ENCODE results near the gene SLC35A3.
"Not testable (repeated sequence)": the region's sequence is repeated elsewhere in the genome, so short reads cannot be mapped to it uniquely, and the experiment has no call there.

The SLC35A3 gene

GRCh38 chr1:99963041-99963795 lies 6.6 kb upstream of the SLC35A3 start:
- no peaks in the 10 kb centered on the region for H3K36me3 ChIP-seq (ENCODE audit: insufficient read depth, insufficient read length, low read length)
- H3K4me1 ChIP-seq (ENCODE audit: insufficient read depth, insufficient read length), result no peaks in the 10 kb centered on the region
- TF ChIP-seq ZNF274 (IDR thresholded peaks at IDR 0.05; ENCODE audit: low read depth, low read length), result no peak
- no peak for TF ChIP-seq YY1 (IDR thresholded peaks at IDR 0.05; ENCODE audit: insufficient read depth, insufficient read length)
- TF ChIP-seq SUZ12 (IDR thresholded peaks at IDR 0.05; ENCODE audit: extremely low read depth, insufficient read depth, insufficient read length), result no peak
- H3K27me3 ChIP-seq (ENCODE audit: insufficient read depth, insufficient read length), result no peaks in the 10 kb centered on the region
- no peak overlapping the region for H3K9ac ChIP-seq (ENCODE audit: insufficient read length, low read depth)
- H3K4me3 ChIP-seq (ENCODE audit: insufficient read length, low read depth), result no peak overlapping the region
- no peaks in the 10 kb centered on the region for H3K9me3 ChIP-seq (ENCODE audit: insufficient read depth, low read length)
- DNase-seq (ENCODE audit: low read depth, low spot score), result no peak

DNA sequence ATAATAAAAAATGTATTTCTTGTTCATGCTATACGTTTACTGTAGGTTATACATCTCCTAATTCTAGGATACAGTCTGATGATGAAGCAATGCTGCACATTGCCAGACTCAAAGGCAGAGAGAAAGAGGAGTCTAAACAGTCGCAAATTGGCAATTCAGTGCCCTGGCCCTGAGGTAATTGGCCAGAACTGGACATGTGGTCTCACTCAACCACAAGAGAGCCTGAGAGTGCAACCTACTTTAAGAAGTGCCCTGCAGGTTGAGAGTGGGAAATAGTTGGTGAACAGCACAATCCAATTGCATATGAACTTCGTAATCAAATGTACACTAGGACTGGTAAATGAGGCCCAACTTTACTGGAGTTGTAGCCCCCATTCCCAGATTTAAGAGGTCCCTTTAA lies 5.0 kb upstream of the SLC35A3 start:
- Histone ChIP-seq H3K27me3 (ENCODE audit: insufficient read depth, insufficient read length) (no peaks in the 10 kb centered on the region), H3K36me3 (ENCODE audit: insufficient read depth, insufficient read length, low read length) (no peaks in the 10 kb centered on the region), H3K9ac (ENCODE audit: insufficient read length, low read depth) (no peak overlapping the region), H3K4me3 (ENCODE audit: insufficient read length, low read depth) (no peak overlapping the region), H3K4me1 (ENCODE audit: insufficient read depth, insufficient read length) (no peaks in the 10 kb centered on the region), H3K9me3 (ENCODE audit: insufficient read depth, low read length) (no peaks in the 10 kb centered on the region)
- no peak for DNase-seq (ENCODE audit: low read depth, low spot score)
- no peak for TF ChIP-seq SUZ12 (IDR thresholded peaks at IDR 0.05; ENCODE audit: extremely low read depth, insufficient read depth, insufficient read length)
- TF ChIP-seq ZNF274 (IDR thresholded peaks at IDR 0.05; ENCODE audit: low read depth, low read length), result no peak
- no peak for TF ChIP-seq YY1 (IDR thresholded peaks at IDR 0.05; ENCODE audit: insufficient read depth, insufficient read length)

- TF ChIP-seq YY1 (IDR thresholded peaks at IDR 0.05; ENCODE audit: insufficient read depth, insufficient read length) (no peak), SUZ12 (IDR thresholded peaks at IDR 0.05; ENCODE audit: extremely low read depth, insufficient read depth, insufficient read length) (no peak)
Measured at GRCh38 chr1:99965646-99966375, 4.0 kb upstream of the SLC35A3 start.

GRCh38 chr1:99968214-99968613 lies 1.6 kb upstream of the SLC35A3 start:
- DNase-seq (ENCODE audit: low read depth, low spot score), result no peak
- TF ChIP-seq ZNF274 (IDR thresholded peaks at IDR 0.05; ENCODE audit: low read depth, low read length) (no peak), SUZ12 (IDR thresholded peaks at IDR 0.05; ENCODE audit: extremely low read depth, insufficient read depth, insufficient read length) (no peak)
- H3K4me1 ChIP-seq (ENCODE audit: insufficient read depth, insufficient read length), result no peaks in the 10 kb centered on the region
- no peaks in the 10 kb centered on the region for H3K27me3 ChIP-seq (ENCODE audit: insufficient read depth, insufficient read length)
- H3K4me3 ChIP-seq (ENCODE audit: insufficient read length, low read depth), result no peak overlapping the region
- no peak overlapping the region for H3K9ac ChIP-seq (ENCODE audit: insufficient read length, low read depth)
- no peaks in the 10 kb centered on the region for H3K9me3 ChIP-seq (ENCODE audit: insufficient read depth, low read length)
- peaks cover 2% of the 10 kb centered on the region for H3K36me3 ChIP-seq (ENCODE audit: insufficient read depth, insufficient read length, low read length)

More at GRCh38 chr1:99965646-99966375, 4.0 kb upstream of the SLC35A3 start:
- Histone ChIP-seq H3K9ac (ENCODE audit: insufficient read length, low read depth) (no peak overlapping the region), H3K27me3 (ENCODE audit: insufficient read depth, insufficient read length) (no peaks in the 10 kb centered on the region), H3K36me3 (ENCODE audit: insufficient read depth, insufficient read length, low read length) (no peaks in the 10 kb centered on the region), H3K4me1 (ENCODE audit: insufficient read depth, insufficient read length) (no peaks in the 10 kb centered on the region), H3K4me3 (ENCODE audit: insufficient read length, low read depth) (no peak overlapping the region), H3K9me3 (ENCODE audit: insufficient read depth, low read length) (no peaks in the 10 kb centered on the region)
- DNase-seq (ENCODE audit: low read depth, low spot score), result no peak

- H3K27me3 ChIP-seq (ENCODE audit: insufficient read depth, insufficient read length), result no peaks in the 10 kb centered on the region
- no peak for TF ChIP-seq SUZ12 (IDR thresholded peaks at IDR 0.05; ENCODE audit: extremely low read depth, insufficient read depth, insufficient read length)
- no peak for TF ChIP-seq YY1 (IDR thresholded peaks at IDR 0.05; ENCODE audit: insufficient read depth, insufficient read length)
- TF ChIP-seq ZNF274 (IDR thresholded peaks at IDR 0.05; ENCODE audit: low read depth, low read length), result no peak
- peak overlapping the region; percentile 78 for H3K4me3 ChIP-seq (ENCODE audit: insufficient read length, low read depth)
- H3K36me3 ChIP-seq (ENCODE audit: insufficient read depth, insufficient read length, low read length), result peaks cover 4% of the 10 kb centered on the region
- DNase-seq (ENCODE audit: low read depth, low spot score), result no peak
- H3K4me1 ChIP-seq (ENCODE audit: insufficient read depth, insufficient read length), result no peaks in the 10 kb centered on the region
- H3K9me3 ChIP-seq (ENCODE audit: insufficient read depth, low read length), result no peaks in the 10 kb centered on the region
- H3K9ac ChIP-seq (ENCODE audit: insufficient read length, low read depth), result peak overlapping the region; percentile 83
Measured at GRCh38 chr1:99969260-99969728, 502 bp upstream of the SLC35A3 start.

- H3K9me3 ChIP-seq (ENCODE audit: insufficient read depth, low read length), result no peaks in the 10 kb centered on the region
- DNase-seq (ENCODE audit: low read depth, low spot score), result no peak
- H3K4me3 ChIP-seq (ENCODE audit: insufficient read length, low read depth), result peak overlapping the region; percentile 78
- peaks cover 18% of the 10 kb centered on the region for H3K36me3 ChIP-seq (ENCODE audit: insufficient read depth, insufficient read length, low read length)
- TF ChIP-seq YY1 (IDR thresholded peaks at IDR 0.05; ENCODE audit: insufficient read depth, insufficient read length), result no peak
- TF ChIP-seq SUZ12 (IDR thresholded peaks at IDR 0.05; ENCODE audit: extremely low read depth, insufficient read depth, insufficient read length), result no peak
- no peak for TF ChIP-seq ZNF274 (IDR thresholded peaks at IDR 0.05; ENCODE audit: low read depth, low read length)
- peak overlapping the region; percentile 83 for H3K9ac ChIP-seq (ENCODE audit: insufficient read length, low read depth)
- no peaks in the 10 kb centered on the region for H3K4me1 ChIP-seq (ENCODE audit: insufficient read depth, insufficient read length)
- no peaks in the 10 kb centered on the region for H3K27me3 ChIP-seq (ENCODE audit: insufficient read depth, insufficient read length)
Measured at GRCh38 chr1:99970713-99971255, 988 bp downstream of the SLC35A3 start.

DNA sequence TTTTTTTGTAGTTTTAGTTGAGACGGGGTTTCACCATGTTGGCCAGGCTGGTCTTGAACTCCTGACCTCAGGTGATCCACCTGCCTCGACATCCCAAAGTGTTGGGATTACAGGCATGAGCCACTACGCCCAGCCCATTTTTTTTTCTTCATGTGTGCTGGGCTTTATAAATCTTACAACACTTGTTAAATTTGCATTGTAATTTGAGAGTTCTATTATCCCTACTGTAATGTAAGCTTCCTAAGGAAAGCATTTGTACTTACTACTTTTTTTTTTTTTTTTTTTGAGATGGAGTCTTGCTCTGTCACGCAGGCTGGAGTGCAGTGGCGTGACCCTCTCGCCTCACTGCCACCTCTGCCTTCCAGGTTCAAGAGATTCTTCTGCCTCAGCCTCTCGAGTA lies 2.3 kb downstream of the SLC35A3 start:
- not testable (repeated sequence) for H3K4me1 ChIP-seq (ENCODE audit: insufficient read depth, insufficient read length); H3K4me3 ChIP-seq (ENCODE audit: insufficient read length, low read depth); H3K9ac ChIP-seq (ENCODE audit: insufficient read length, low read depth); H3K27me3 ChIP-seq (ENCODE audit: insufficient read depth, insufficient read length); DNase-seq (ENCODE audit: low read depth, low spot score); H3K9me3 ChIP-seq (ENCODE audit: insufficient read depth, low read length)
- peaks cover 19% of the 10 kb centered on the region for H3K36me3 ChIP-seq (ENCODE audit: insufficient read depth, insufficient read length, low read length)

Measured in NT2/D1 (cell line).